ENCODE data around the gene CCP110. TPM values are rescaled to one million over a fixed set of nuclear protein-coding genes. Genes with fewer than 3 reads are reported as not detected.

The CCP110 gene
- total RNA-seq, 1 experiment from 2014 or later = 21.6 TPM

GRCh38 chr16:19490619-19491018 is 33.1 kb upstream of the CCP110 start:
- no peak overlapping the region for H4K5ac ChIP-seq (ENCODE audit: insufficient read length, low read depth, low read length)
- no peak overlapping the region for H3K27ac ChIP-seq (ENCODE audit: insufficient read length, low read depth, low read length)
- Mint-ChIP-seq H3K9me3 (peaks cover 4 to 11% of the 10 kb centered on the region in 2 experiments; a peak in 3 of 5 replicates), H3K4me1 (peaks cover 18 to 30% of the 10 kb centered on the region in 2 experiments), H3K27me3 (ENCODE audit: low read depth) (no peaks in the 10 kb centered on the region; the same call in 1 of the 2 replicates), H3K36me3 (ENCODE audit: insufficient read depth in 1 of 3, low read depth in 3 of 3) (peaks cover 0 to 14% (median 9%) of the 10 kb centered on the region in 3 experiments; a peak in 6 of 7 replicates), H3K4me3 (no peak overlapping the region), H3K27ac (no peak overlapping the region)
- H3K14ac ChIP-seq (ENCODE audit: insufficient read depth, low read length) = no peak overlapping the region
- H2BK15ac ChIP-seq (ENCODE audit: low read depth, low read length) = no peak overlapping the region
- peaks cover 10% of the 10 kb centered on the region; the same call in 1 of the 2 replicates for H3K4me1 ChIP-seq (ENCODE audit: insufficient read depth, low read length)
- no peak overlapping the region for H4K91ac ChIP-seq (ENCODE audit: insufficient read length, low read depth, low read length)
- no peak overlapping the region for H2BK5ac ChIP-seq (ENCODE audit: insufficient read length, low read length)
- no peaks in the 10 kb centered on the region for H3K79me2 ChIP-seq (ENCODE audit: insufficient read depth, low read length)
- H3K23ac ChIP-seq (ENCODE audit: insufficient read length, low read depth, low read length) = no peak overlapping the region
- H3K79me1 ChIP-seq (ENCODE audit: insufficient read depth, low read depth, low read length, poor library complexity, severe bottlenecking) = no peaks in the 10 kb centered on the region
- H3K4me2 ChIP-seq (ENCODE audit: insufficient read depth, insufficient read length, low read length) = no peak overlapping the region
- TF ChIP-seq CTCF (conservative IDR thresholded peaks at IDR 0.05) = no peak
- H2BK120ac ChIP-seq (ENCODE audit: low read depth, low read length, poor library complexity, severe bottlenecking) = no peak overlapping the region
- no peak overlapping the region for H3K18ac ChIP-seq (ENCODE audit: insufficient read length, low read depth, low read length)
- H3K9ac ChIP-seq (ENCODE audit: extremely low read depth, insufficient read length, low read length) = no peak overlapping the region
- no peaks in the 10 kb centered on the region for H4K20me1 ChIP-seq (ENCODE audit: control insufficient read depth, insufficient read depth, insufficient read length)
- H2AK5ac ChIP-seq (ENCODE audit: insufficient read length, low read length) = no peak overlapping the region
- no peaks in the 10 kb centered on the region for H3K27me3 ChIP-seq (ENCODE audit: insufficient read depth, low read length)
- DNase-seq = no peak
- no peak overlapping the region for H3T11ph ChIP-seq (ENCODE audit: low read length)
- H2BK20ac ChIP-seq (ENCODE audit: low read depth, low read length, poor library complexity, severe bottlenecking) = no peak overlapping the region
- WGBS (ENCODE audit: extremely low coverage, insufficient read length, low lambda C conversion rate) = no CpG with 5 or more reads among the region's 1 CpG
- no peaks in the 10 kb centered on the region for H3K9me3 ChIP-seq (ENCODE audit: control insufficient read depth, low read depth, low read length)
- H2BK12ac ChIP-seq (ENCODE audit: insufficient read length, low read depth, low read length) = no peak overlapping the region
- no peak overlapping the region for H2AFZ ChIP-seq (ENCODE audit: low read length)
- H3K23me2 ChIP-seq (ENCODE audit: insufficient read length, low read depth, low read length, poor library complexity, severe bottlenecking) = no peaks in the 10 kb centered on the region
- no peak overlapping the region for H4K8ac ChIP-seq (replicated peaks; ENCODE audit: insufficient read length, low read depth, low read length)
- no peak overlapping the region for H3K56ac ChIP-seq (ENCODE audit: insufficient read length, low read depth, low read length)
- H3K4ac ChIP-seq (ENCODE audit: low read depth, low read length) = no peak overlapping the region

Data from H9 (cell line).